ENCODE data around the gene VSTM4. TPM values are rescaled to one million over a fixed set of nuclear protein-coding genes. Genes with fewer than 3 reads are reported as not detected.

The VSTM4 gene
- total RNA-seq, 1 donor from 2014 or later: 1.0 TPM

- no peak for DNase-seq
Measured at GRCh38 chr10:49116509-49117375, 1.4 kb upstream of the VSTM4 start.

GRCh38 chr10:49115796-49116508, 630 bp upstream of the VSTM4 start:
- DNase-seq: no peak

- DNase-seq: no peak
Measured at GRCh38 chr10:49114718-49115014, 656 bp downstream of the VSTM4 start.

- no peak for DNase-seq
Measured at GRCh38 chr10:49113741-49114141, 1.6 kb downstream of the VSTM4 start.

GRCh38 chr10:49112851-49113250, 2.5 kb downstream of the VSTM4 start:
- no peak for DNase-seq

- DNase-seq: no peak
Measured at GRCh38 chr10:49112098-49112497, 3.2 kb downstream of the VSTM4 start.

- no peak for DNase-seq
Measured at GRCh38 chr10:49111320-49111698, 4.0 kb downstream of the VSTM4 start.

GRCh38 chr10:49110684-49111319, 4.5 kb downstream of the VSTM4 start:
- no peak for DNase-seq

- no peak for DNase-seq
Measured at GRCh38 chr10:49109669-49110340, 5.5 kb downstream of the VSTM4 start.

GRCh38 chr10:49108656-49109055, 6.7 kb downstream of the VSTM4 start:
- no peak for DNase-seq

GRCh38 chr10:49107887-49108267, 7.4 kb downstream of the VSTM4 start:
- DNase-seq: no peak

GRCh38 chr10:49107111-49107886, 8.0 kb downstream of the VSTM4 start:
- DNase-seq: no peak

GRCh38 chr10:49106451-49106850, 8.9 kb downstream of the VSTM4 start:
- DNase-seq: no peak

GRCh38 chr10:49105076-49105475, 10.2 kb downstream of the VSTM4 start:
- DNase-seq: no peak

GRCh38 chr10:49104323-49104722, 11.0 kb downstream of the VSTM4 start:
- no peak for DNase-seq

- DNase-seq: no peak
Measured at GRCh38 chr10:49103761-49104160, 11.6 kb downstream of the VSTM4 start.

GRCh38 chr10:49099046-49099445, 16.3 kb downstream of the VSTM4 start:
- no peak for DNase-seq

- no peak for DNase-seq
Measured at GRCh38 chr10:49096890-49097445, 18.4 kb downstream of the VSTM4 start.

GRCh38 chr10:49094646-49095045, 20.7 kb downstream of the VSTM4 start:
- no peak for DNase-seq

- no peak for DNase-seq
Measured at GRCh38 chr10:49093922-49094321, 21.4 kb downstream of the VSTM4 start.

GRCh38 chr10:49092477-49092876, 22.8 kb downstream of the VSTM4 start:
- DNase-seq: no peak
